OCI-LY7 (cell line): ENCODE data around the gene PPIP5K2. TPM values are rescaled to one million over a fixed set of nuclear protein-coding genes. Genes with fewer than 3 reads are reported as not detected.
A peak's percentile ranks its signal among the peaks of the same experiment; 100 is the strongest.
"Not testable (repeated sequence)": the region's sequence is repeated elsewhere in the genome, so short reads cannot be mapped to it uniquely, and the experiment has no call there.

Experiments used
- Bru-seq: library from RNA; stranded (reverse); fragments of 400-500 nt; gene quantifications from one replicate; lab custom pipeline; 2021; lab: Mats Ljungman, UMichigan
- BruChase-seq, 2 experiments: library from RNA; stranded (reverse); fragments of 400-500 nt; gene quantifications; one replicate each; lab custom pipeline; 2021; lab: Mats Ljungman, UMichigan
- BruUV-seq: library from RNA; stranded (reverse); fragments of 400-500 nt; replicated peaks from 2 replicates; lab custom pipeline; 2021; lab: Mats Ljungman, UMichigan
- CTCF ChIA-PET: fragments of 300-600 bp; sonication (Branson Sonifier 250); formaldehyde crosslinking; loops from one replicate; lab custom pipeline; 2022; ENCODE audit warnings: antibody characterized with exemption; ENCODE audit not compliant: unreplicated experiment; lab: Charles Lee
- POLR2A ChIA-PET: fragments of 300-600 bp; sonication (Branson Sonifier 250); formaldehyde crosslinking; loops from one replicate; lab custom pipeline; 2022; ENCODE audit warnings: antibody characterized with exemption; lab: Charles Lee
- DNase-seq: peaks from one replicate; pipeline ENCODE4 v3.0.0-alpha.2; 2015; ENCODE audit warnings: low spot score
- H2AFZ ChIP-seq: fragments of 200-600 bp; sonication (generic), shearing (Covaris generic); 2 replicates; pipeline ENCODE4 v1.6.1; 2014; ENCODE audit warnings: mild to moderate bottlenecking, antibody characterized with exemption, low read length, moderate library complexity
- H3K27ac ChIP-seq: fragments of 200-600 bp; sonication (generic); 2 replicates; pipeline ENCODE4 v1.5.1; 2014; ENCODE audit warnings: mixed run types, low read depth, mild to moderate bottlenecking, moderate library complexity, low read length, inconsistent platforms; ENCODE audit not compliant: poor library complexity, severe bottlenecking
- H3K36me3 ChIP-seq: fragments of 200-600 bp; sonication (generic); 2 replicates; pipeline ENCODE4 v1.6.1; 2014; ENCODE audit warnings: mild to moderate bottlenecking, antibody characterized with exemption, low read length, moderate library complexity, mixed read lengths; ENCODE audit not compliant: insufficient read depth
- H3K4me1 ChIP-seq: fragments of 200-600 bp; sonication (generic); 2 replicates; pipeline ENCODE4 v1.5.1; 2014; ENCODE audit warnings: mild to moderate bottlenecking, low read length; ENCODE audit not compliant: insufficient read depth, poor library complexity, severe bottlenecking
- H3K4me2 ChIP-seq: fragments of 200-600 bp; sonication (generic); 2 replicates; pipeline ENCODE4 v1.6.1; 2014; ENCODE audit warnings: mild to moderate bottlenecking, low read length
- H3K4me3 ChIP-seq: fragments of 200-600 bp; sonication (generic); 2 replicates; pipeline ENCODE4 v1.5.1; 2014; ENCODE audit warnings: mild to moderate bottlenecking, low read depth, low read length; ENCODE audit not compliant: poor library complexity, severe bottlenecking
- H3K79me2 ChIP-seq: fragments of 200-600 bp; sonication (generic); 2 replicates; pipeline ENCODE4 v1.6.1; 2016; ENCODE audit warnings: low read depth, mild to moderate bottlenecking, low read length, moderate library complexity, mixed read lengths; ENCODE audit not compliant: insufficient read depth
- H3K9me2 ChIP-seq: fragments of 200-600 bp; sonication (generic); 2 replicates; pipeline ENCODE4 v1.6.1; 2016; ENCODE audit warnings: mild to moderate bottlenecking, low read length, mixed read lengths; ENCODE audit not compliant: insufficient read depth
- H3K9me3 ChIP-seq: fragments of 200-600 bp; sonication (generic); 2 replicates; pipeline ENCODE4 v1.6.1; 2014; ENCODE audit warnings: mild to moderate bottlenecking, mixed run types, low read length, mixed read lengths
- H4K20me1 ChIP-seq: fragments of 200-600 bp; sonication (generic); 2 replicates; pipeline ENCODE4 v1.6.1; 2014; ENCODE audit warnings: mild to moderate bottlenecking, antibody characterized with exemption, low read length, moderate library complexity, mixed read lengths; ENCODE audit not compliant: insufficient read depth
- CTCF ChIP-seq: fragments of 200-600 bp; sonication (generic); conservative IDR thresholded peaks from 2 replicates; pipeline ENCODE4 v1.5.1; 2014; ENCODE audit warnings: mild to moderate bottlenecking, antibody characterized with exemption, low read length, moderate library complexity, mixed read lengths
- EZH2phosphoT487 ChIP-seq: fragments of 200-600 bp; sonication (generic); IDR thresholded peaks from 2 replicates; pipeline ENCODE4 v1.6.1; 2018; ENCODE audit warnings: low read depth, borderline replicate concordance, mild to moderate bottlenecking, mixed run types, antibody characterized with exemption, low read length, moderate library complexity, mixed read lengths
- intact Hi-C: fragments of 100-400 bp; cut with micrococcal nuclease; formaldehyde crosslinking; loops from one replicate; pipeline ENCODE4 v1.10.0; 2022; ENCODE audit not compliant: unreplicated experiment
- long read RNA-seq: library from polyadenylated mRNA; stranded (forward); transcript quantifications from one replicate; pipeline ENCODE4 v2.0.0, GENCODE V29; 2022
- total RNA-seq, 2 experiments: library from RNA; depleted of rRNA in 1 of 2; stranded (reverse); fragments of >200 nt in 1 of 2; shearing (Covaris generic) in 1 of 2; gene quantifications; 2 replicates each; pipeline ENCODE4 v1.2.3, GENCODE V29; 2014 to 2022

The PPIP5K2 gene
- 45.5 and 50.3 TPM in 2 replicates for total RNA-seq (2014; rRNA removed; shearing (Covaris generic))
- total RNA-seq (2022): 80.0 and 91.0 TPM in 2 replicates
- Bru-seq, nascent RNA: percentile 87 among the genes with signal in this experiment
- BruChase-seq, experiment 1, labeled RNA remaining after a 6-hour chase: percentile 86 among the genes with signal in this experiment
- percentile 83 among the genes with signal in this experiment for BruChase-seq, experiment 2, labeled RNA remaining after a 2-hour chase
- long read RNA-seq, full-length matches to known transcripts: 3 of 46 reads
- long read RNA-seq, partial matches to known transcripts: 9 of 46 reads
- long read RNA-seq, other reads (novel, unspliced or antisense): 34 of 46 reads

- Histone ChIP-seq H3K9me3 (no peaks in the 10 kb centered on the region), H3K9me2 (no peaks in the 10 kb centered on the region), H3K4me3 (peak within 1 kb of the TSS; percentile 90), H3K79me2 (peaks cover 87% of the 10 kb centered on the region), H4K20me1 (peaks cover 8% of the 10 kb centered on the region; the same call in 1 of the 2 replicates), H3K4me2 (peak within 1 kb of the TSS; percentile 97), H2AFZ (peak within 1 kb of the TSS; percentile 92), H3K27ac (peak within 1 kb of the TSS; percentile 99), H3K36me3 (peaks cover 22% of the 10 kb centered on the region), H3K4me1 (peaks cover 29% of the 10 kb centered on the region)
- peak; percentile 98 for DNase-seq
- no TSS peak for BruUV-seq
- intact Hi-C loops: loop anchor here (1.0 kb wide), 1 partner anchor 138 kb away; the partner anchor contains the start of gene MACIR
- TF ChIP-seq EZH2phosphoT487 (no peak), CTCF (no peak)
- POLR2A ChIA-PET: interaction anchor here (0.6 to 2.2 kb wide), 10 partner anchors 8 to 171 kb away, joined by 3 to 8 read pairs (median 4); partner anchors contain the start of gene MACIR
- CTCF ChIA-PET: interaction anchor here (1.0 kb wide), 1 partner anchor 20 kb away, joined by 4 read pairs; no protein-coding TSS in a partner anchor
These were observed at the start of gene PPIP5K2, which contains the start of gene GIN1 for GRCh38 chr5:103119765-103120606. Gene PPIP5K2 (plus strand): TSS chr5:103120301. CDS start chr5:103129590, 9,289 bp downstream. Gene GIN1 (minus strand): TSS chr5:103120138. CDS start chr5:103108707, 11,431 bp downstream.

GRCh38 chr5:103073500-103073899 lies 46.6 kb upstream of the PPIP5K2 start:
- not testable (repeated sequence) for H4K20me1 ChIP-seq, BruUV-seq, H3K4me2 ChIP-seq

GRCh38 chr5:103075442-103075841 lies 44.7 kb upstream of the PPIP5K2 start:
- no peaks in the 10 kb centered on the region for H3K9me3 ChIP-seq
- H3K9me2 ChIP-seq: no peaks in the 10 kb centered on the region
- BruUV-seq: no TSS peak
- ChIA-PET CTCF (no interaction called here), POLR2A (no interaction called here)
- intact Hi-C loops: no loop called here
- no peak overlapping the region for H3K4me3 ChIP-seq
- DNase-seq: no peak
- TF ChIP-seq CTCF (no peak), EZH2phosphoT487 (no peak)
- no peaks in the 10 kb centered on the region for H3K4me1 ChIP-seq
- no peak overlapping the region for H2AFZ ChIP-seq
- H3K36me3 ChIP-seq: no peaks in the 10 kb centered on the region
- no peak overlapping the region for H3K4me2 ChIP-seq
- no peaks in the 10 kb centered on the region for H4K20me1 ChIP-seq
- H3K27ac ChIP-seq: no peak overlapping the region
- no peaks in the 10 kb centered on the region for H3K79me2 ChIP-seq

More at GRCh38 chr5:103073500-103073899, 46.6 kb upstream of the PPIP5K2 start:
- H3K36me3 ChIP-seq, DNase-seq, H3K27ac ChIP-seq, CTCF ChIA-PET, H3K4me3 ChIP-seq, POLR2A ChIA-PET, H3K9me3 ChIP-seq, intact Hi-C loops, H3K4me1 ChIP-seq, H3K9me2 ChIP-seq, H2AFZ ChIP-seq, H3K79me2 ChIP-seq: not testable (repeated sequence)
